Measurements from ENCODE around the gene TRAPPC11. TPM values are rescaled to one million over a fixed set of nuclear protein-coding genes. Genes with fewer than 3 reads are reported as not detected.

TRAPPC11 gene
- total RNA-seq, 5 donors from 2014 or later (not counting 1 experiment from before 2014, with no cell fraction given): 28.0 to 50.6 (median 38.3) TPM

- no CpG with 5 or more reads among the region's 4 CpGs for WGBS (ENCODE audit: insufficient coverage)
- Mint-ChIP-seq H3K4me1 (no peaks in the 10 kb centered on the region), H3K9me3 (no peaks in the 10 kb centered on the region), H3K27ac (no peak overlapping the region), H3K36me3 (no peaks in the 10 kb centered on the region), H3K4me3 (no peak overlapping the region), H3K27me3 (peaks cover 0 to 2% of the 10 kb centered on the region in 2 donors)
- ATAC-seq (replicated peaks in 1 of 4) (no peak), DNase-seq (no peak)
- Histone ChIP-seq H3K4me1 (ENCODE audit: control insufficient read depth in 1 of 2, extremely low read depth in 1 of 2, insufficient read depth in 2 of 2, low read length in 2 of 2) (no peaks in the 10 kb centered on the region), H3K9me3 (no peaks in the 10 kb centered on the region), H3K4me3 (ENCODE audit: control insufficient read depth in 1 of 2, extremely low read depth in 1 of 2, low read length in 1 of 2) (no peak overlapping the region), H3K27me3 (replicated peaks in 1 of 2; ENCODE audit: control insufficient read depth in 2 of 2, extremely low read depth in 1 of 2, insufficient read depth in 2 of 2, low read length in 1 of 2) (peaks cover 0 to 6% of the 10 kb centered on the region in 2 experiments), H3K27ac (ENCODE audit: low read length) (no peak overlapping the region), H3K36me3 (ENCODE audit: control insufficient read depth in 2 of 2, extremely low read depth in 1 of 2, insufficient read depth in 1 of 2, low read length in 1 of 2) (no peaks in the 10 kb centered on the region)
- POLR2A ChIA-PET: no interaction called here
- CTCF ChIA-PET: no interaction called here
These were observed 79.9 kb downstream of the TRAPPC11 start for GRCh38 chr4:183738961-183739360.

DNA sequence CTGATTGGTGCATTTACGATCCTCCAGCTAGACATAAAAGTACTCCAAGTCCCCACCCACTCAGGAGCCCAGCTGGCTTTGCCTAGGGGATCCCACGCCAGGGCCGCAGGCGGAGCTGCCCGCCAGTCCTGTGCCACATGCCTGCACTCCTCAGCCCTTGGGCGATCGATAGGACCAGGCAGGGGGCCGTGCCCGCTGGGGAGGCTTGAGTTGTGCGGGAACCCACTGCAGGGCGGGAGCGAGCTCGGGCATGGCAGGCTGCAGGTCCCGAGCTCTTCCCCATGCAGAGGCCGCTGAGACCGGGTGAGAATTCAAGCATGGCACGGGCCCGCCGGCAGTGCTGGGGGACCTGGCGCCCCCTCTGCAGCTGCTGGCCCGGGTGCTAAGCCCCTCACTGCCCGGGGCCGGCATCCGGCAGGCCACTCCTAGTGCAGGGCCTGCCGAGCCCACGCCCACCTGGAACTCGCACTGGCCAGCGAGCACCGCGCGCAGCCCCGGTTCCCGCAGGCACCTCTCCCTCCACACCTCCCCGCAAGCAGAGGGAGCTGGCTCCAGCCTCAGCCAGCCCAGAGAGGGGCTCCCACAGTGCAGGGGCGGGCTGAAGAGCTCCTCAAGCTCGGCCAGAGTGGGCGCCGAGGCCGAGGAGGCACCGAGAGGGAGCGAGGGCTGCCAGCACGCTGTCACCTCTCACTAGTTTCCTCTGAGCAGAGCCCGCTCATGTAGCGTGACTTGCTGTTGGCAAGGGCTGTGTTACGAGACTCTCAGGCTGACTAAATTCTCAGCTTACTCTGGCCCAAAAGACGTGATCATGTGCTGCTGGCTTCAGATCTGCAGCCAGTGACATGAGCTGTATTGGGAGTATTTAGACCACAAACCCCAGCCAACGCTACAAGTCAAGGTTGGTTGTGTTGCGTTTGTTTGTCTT lies 87.5 kb downstream of the TRAPPC11 start:
- ChIA-PET CTCF (interaction anchor here in 1 of 2 donors (0.6 kb wide), 1 partner anchor 20 kb away, joined by 4 read pairs; no protein-coding TSS in a partner anchor), POLR2A (no interaction called here)
- no peak for ATAC-seq (replicated peaks in 1 of 4)

DNA sequence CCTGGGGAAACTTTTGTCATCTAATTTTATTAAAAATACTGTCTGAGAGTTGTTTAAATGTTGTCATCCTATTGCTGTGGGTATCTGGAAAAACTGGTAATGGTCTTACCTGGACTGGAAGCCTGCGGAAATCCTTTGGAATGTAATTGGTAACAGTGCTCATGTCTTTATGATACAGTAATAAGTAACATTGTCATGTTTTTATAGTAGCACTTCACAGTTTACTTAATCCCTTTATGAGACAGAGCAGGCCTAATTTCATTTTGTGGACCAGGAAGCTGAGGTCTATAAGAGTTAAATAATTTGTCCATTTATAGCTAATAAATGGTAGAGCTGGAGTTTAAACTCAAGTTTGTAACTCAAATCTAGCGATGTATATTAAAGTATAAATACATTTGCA lies 88.3 kb downstream of the TRAPPC11 start:
- no peak for ATAC-seq (replicated peaks in 1 of 4)
- Histone ChIP-seq H3K4me3 (ENCODE audit: control insufficient read depth in 1 of 2, extremely low read depth in 1 of 2, low read length in 1 of 2) (no peak overlapping the region), H3K27me3 (replicated peaks in 1 of 2; ENCODE audit: control insufficient read depth in 2 of 2, extremely low read depth in 1 of 2, insufficient read depth in 2 of 2, low read length in 1 of 2) (peaks cover 0 to 14% of the 10 kb centered on the region in 2 experiments), H3K27ac (ENCODE audit: low read length) (no peak overlapping the region), H3K36me3 (ENCODE audit: control insufficient read depth in 2 of 2, extremely low read depth in 1 of 2, insufficient read depth in 1 of 2, low read length in 1 of 2) (no peaks in the 10 kb centered on the region), H3K9me3 (no peaks in the 10 kb centered on the region), H3K4me1 (ENCODE audit: control insufficient read depth in 1 of 2, extremely low read depth in 1 of 2, insufficient read depth in 2 of 2, low read length in 2 of 2) (no peaks in the 10 kb centered on the region)
- Mint-ChIP-seq H3K27ac (no peak overlapping the region), H3K4me1 (no peaks in the 10 kb centered on the region), H3K9me3 (peaks cover 0 to 5% (median 2%) of the 10 kb centered on the region in 3 donors), H3K4me3 (no peak overlapping the region), H3K27me3 (peaks cover 12 to 18% of the 10 kb centered on the region in 2 donors), H3K36me3 (no peaks in the 10 kb centered on the region)
- POLR2A ChIA-PET: no interaction called here
- DNase-seq: no peak
- no CpG with 5 or more reads among the region's 2 CpGs for WGBS (ENCODE audit: insufficient coverage)
- CTCF ChIA-PET: interaction anchor here in 1 of 2 donors (0.6 kb wide), 1 partner anchor 19 kb away, joined by 4 read pairs; no protein-coding TSS in a partner anchor

More for the DNA sequence above, 87.5 kb downstream of the TRAPPC11 start:
- Mint-ChIP-seq H3K4me3 (no peak overlapping the region), H3K27ac (no peak overlapping the region), H3K36me3 (no peaks in the 10 kb centered on the region), H3K9me3 (peaks cover 0 to 5% (median 2%) of the 10 kb centered on the region in 3 donors), H3K27me3 (peaks cover 12 to 17% of the 10 kb centered on the region in 2 donors), H3K4me1 (no peaks in the 10 kb centered on the region)
- Histone ChIP-seq H3K27me3 (replicated peaks in 1 of 2; ENCODE audit: control insufficient read depth in 2 of 2, extremely low read depth in 1 of 2, insufficient read depth in 2 of 2, low read length in 1 of 2) (peaks cover 0 to 14% of the 10 kb centered on the region in 2 experiments), H3K4me3 (ENCODE audit: control insufficient read depth in 1 of 2, extremely low read depth in 1 of 2, low read length in 1 of 2) (no peak overlapping the region), H3K27ac (ENCODE audit: low read length) (no peak overlapping the region), H3K9me3 (no peaks in the 10 kb centered on the region), H3K36me3 (ENCODE audit: control insufficient read depth in 2 of 2, extremely low read depth in 1 of 2, insufficient read depth in 1 of 2, low read length in 1 of 2) (no peaks in the 10 kb centered on the region), H3K4me1 (ENCODE audit: control insufficient read depth in 1 of 2, extremely low read depth in 1 of 2, insufficient read depth in 2 of 2, low read length in 2 of 2) (no peaks in the 10 kb centered on the region)
- no peak for DNase-seq
- 90% methylated on average over 40 of the region's 48 CpGs for WGBS (ENCODE audit: insufficient coverage)

DNA sequence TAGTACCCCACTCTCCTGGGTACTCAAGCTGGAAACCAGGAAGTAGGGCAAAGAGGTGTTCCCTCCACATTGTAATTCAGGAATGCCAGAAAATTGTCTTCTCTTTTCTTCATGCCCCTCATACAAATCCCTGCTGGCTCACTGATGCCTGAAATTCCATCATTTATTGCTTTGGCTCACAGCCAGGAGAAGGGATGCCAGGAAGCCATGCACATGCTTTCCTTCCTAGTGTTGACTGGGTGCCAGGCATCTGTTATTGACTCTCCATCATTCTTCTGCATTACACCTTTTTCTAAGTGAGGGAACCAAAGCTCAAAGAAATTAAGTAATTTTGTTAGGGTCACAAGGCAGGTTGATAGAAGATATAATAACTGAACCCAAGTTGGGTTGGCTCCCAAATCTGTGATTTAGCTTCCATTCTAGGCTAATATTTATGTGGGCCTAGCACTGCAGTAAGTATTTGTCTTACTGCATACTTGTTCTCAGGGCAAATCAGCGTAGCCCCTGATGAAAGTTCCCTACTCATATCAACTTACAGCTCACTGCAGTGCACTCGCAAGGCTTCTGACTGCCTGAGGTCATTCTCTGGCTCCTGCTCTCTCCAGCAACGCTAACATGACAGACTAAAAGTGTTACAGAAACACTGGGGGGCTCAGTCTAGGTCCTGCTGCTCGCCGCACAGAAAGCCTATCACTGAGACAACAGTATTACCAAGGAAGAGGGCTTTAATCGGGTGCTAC lies 89.0 kb downstream of the TRAPPC11 start:
- H3K4me3 ChIP-seq (ENCODE audit: control insufficient read depth in 1 of 2, extremely low read depth in 1 of 2, low read length in 1 of 2): no peak overlapping the region
- DNase-seq (no peak), ATAC-seq (replicated peaks in 1 of 4) (no peak)
- H3K27ac ChIP-seq (ENCODE audit: low read length): no peak overlapping the region
- H3K36me3 Mint-ChIP-seq: no peaks in the 10 kb centered on the region
- H3K4me1 ChIP-seq (ENCODE audit: control insufficient read depth in 1 of 2, extremely low read depth in 1 of 2, insufficient read depth in 2 of 2, low read length in 2 of 2): no peaks in the 10 kb centered on the region
- H3K4me3 Mint-ChIP-seq: no peak overlapping the region
- no peaks in the 10 kb centered on the region for H3K9me3 ChIP-seq
- peaks cover 0 to 5% (median 2%) of the 10 kb centered on the region in 3 donors for H3K9me3 Mint-ChIP-seq
- ChIA-PET CTCF (no interaction called here), POLR2A (no interaction called here)
- peaks cover 0 to 14% of the 10 kb centered on the region in 2 experiments for H3K27me3 ChIP-seq (replicated peaks in 1 of 2; ENCODE audit: control insufficient read depth in 2 of 2, extremely low read depth in 1 of 2, insufficient read depth in 2 of 2, low read length in 1 of 2)
- peaks cover 12 to 18% of the 10 kb centered on the region in 2 donors for H3K27me3 Mint-ChIP-seq
- H3K27ac Mint-ChIP-seq: no peak overlapping the region
- no peaks in the 10 kb centered on the region for H3K36me3 ChIP-seq (ENCODE audit: control insufficient read depth in 2 of 2, extremely low read depth in 1 of 2, insufficient read depth in 1 of 2, low read length in 1 of 2)
- no peaks in the 10 kb centered on the region for H3K4me1 Mint-ChIP-seq
- 47% methylated on average over 3 of the region's 6 CpGs for WGBS (ENCODE audit: insufficient coverage)

DNA sequence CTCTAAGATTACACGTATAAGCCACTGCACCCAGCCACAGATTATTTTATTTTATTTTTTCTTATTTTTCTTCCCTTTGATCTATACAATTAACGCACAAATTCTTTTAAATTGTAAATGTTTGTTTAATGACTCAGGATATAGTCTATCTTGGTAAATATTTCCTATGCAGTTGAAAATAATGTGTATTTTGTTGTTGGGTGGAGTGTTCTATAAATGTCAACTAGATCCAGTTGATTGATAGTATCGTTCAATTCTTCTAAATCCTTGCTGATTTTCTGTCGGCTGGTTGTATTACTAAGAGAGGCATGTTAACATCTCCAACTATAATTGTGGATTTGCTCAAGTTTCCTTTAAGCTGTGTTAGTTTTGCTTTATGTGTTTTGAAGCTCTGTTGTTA lies 92.0 kb downstream of the TRAPPC11 start:
- H3K27me3 Mint-ChIP-seq: peaks cover 15 to 19% of the 10 kb centered on the region in 2 donors
- H3K36me3 ChIP-seq (ENCODE audit: control insufficient read depth in 2 of 2, extremely low read depth in 1 of 2, insufficient read depth in 1 of 2, low read length in 1 of 2): no peaks in the 10 kb centered on the region
- no peaks in the 10 kb centered on the region for H3K9me3 ChIP-seq
- no peak for ATAC-seq (replicated peaks in 1 of 4)
- peaks cover 0 to 10% of the 10 kb centered on the region in 2 experiments for H3K27me3 ChIP-seq (replicated peaks in 1 of 2; ENCODE audit: control insufficient read depth in 2 of 2, extremely low read depth in 1 of 2, insufficient read depth in 2 of 2, low read length in 1 of 2)
- peaks cover 0 to 5% (median 2%) of the 10 kb centered on the region in 3 donors for H3K9me3 Mint-ChIP-seq
- no peak for DNase-seq
- H3K4me1 ChIP-seq (ENCODE audit: control insufficient read depth in 1 of 2, extremely low read depth in 1 of 2, insufficient read depth in 2 of 2, low read length in 2 of 2): no peaks in the 10 kb centered on the region
- ChIA-PET POLR2A (no interaction called here), CTCF (interaction anchor here in 1 of 2 donors (0.6 kb wide), 1 partner anchor 155 kb away, joined by 3 read pairs; no protein-coding TSS in a partner anchor)
- no peak overlapping the region for H3K27ac ChIP-seq (ENCODE audit: low read length)
- no peak overlapping the region for H3K27ac Mint-ChIP-seq
- H3K4me3 Mint-ChIP-seq: no peak overlapping the region
- no CpG with 5 or more reads among the region's 4 CpGs for WGBS (ENCODE audit: insufficient coverage)
- no peak overlapping the region for H3K4me3 ChIP-seq (ENCODE audit: control insufficient read depth in 1 of 2, extremely low read depth in 1 of 2, low read length in 1 of 2)
- H3K4me1 Mint-ChIP-seq: no peaks in the 10 kb centered on the region
- no peaks in the 10 kb centered on the region for H3K36me3 Mint-ChIP-seq

DNA sequence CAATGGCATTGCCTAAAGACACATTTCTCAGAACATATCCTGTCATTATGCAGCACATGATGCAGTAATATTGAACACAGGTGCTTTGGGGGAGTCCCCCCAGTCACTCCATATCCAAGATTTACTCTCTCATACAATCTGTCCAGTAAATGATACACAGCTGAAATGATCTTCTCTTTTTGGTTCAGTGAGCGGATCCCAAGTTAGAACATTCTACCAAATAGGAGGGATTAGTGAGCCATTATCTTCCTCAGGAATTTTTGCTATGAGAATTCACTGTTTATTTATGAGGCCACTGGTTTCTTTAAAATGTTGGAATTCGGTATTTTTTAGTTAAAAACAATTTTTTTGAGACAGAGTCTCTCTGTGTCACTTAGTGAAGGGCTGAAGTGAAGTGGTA lies 96.5 kb downstream of the TRAPPC11 start:
- H3K27ac Mint-ChIP-seq: no peak overlapping the region

More for the DNA sequence above, 96.5 kb downstream of the TRAPPC11 start:
- Histone ChIP-seq H3K36me3 (ENCODE audit: control insufficient read depth in 2 of 2, extremely low read depth in 1 of 2, insufficient read depth in 1 of 2, low read length in 1 of 2) (no peaks in the 10 kb centered on the region), H3K9me3 (no peaks in the 10 kb centered on the region), H3K4me3 (ENCODE audit: control insufficient read depth in 1 of 2, extremely low read depth in 1 of 2, low read length in 1 of 2) (no peak overlapping the region), H3K27ac (ENCODE audit: low read length) (no peak overlapping the region), H3K27me3 (replicated peaks in 1 of 2; ENCODE audit: control insufficient read depth in 2 of 2, extremely low read depth in 1 of 2, insufficient read depth in 2 of 2, low read length in 1 of 2) (peaks cover 0 to 29% of the 10 kb centered on the region in 2 experiments), H3K4me1 (ENCODE audit: control insufficient read depth in 1 of 2, extremely low read depth in 1 of 2, insufficient read depth in 2 of 2, low read length in 2 of 2) (no peaks in the 10 kb centered on the region)
- peaks cover 0 to 5% (median 2%) of the 10 kb centered on the region in 3 donors for H3K9me3 Mint-ChIP-seq
- no CpG with 5 or more reads among the region's 2 CpGs for WGBS (ENCODE audit: insufficient coverage)
- DNase-seq (no peak), ATAC-seq (replicated peaks in 1 of 4) (no peak)
- H3K36me3 Mint-ChIP-seq: no peaks in the 10 kb centered on the region
- H3K27me3 Mint-ChIP-seq: peaks cover 22 to 32% of the 10 kb centered on the region in 2 donors
- ChIA-PET CTCF (no interaction called here), POLR2A (no interaction called here)
- no peak overlapping the region for H3K4me3 Mint-ChIP-seq
- H3K4me1 Mint-ChIP-seq: no peaks in the 10 kb centered on the region
